OCI-LY3 (cell line): ENCODE data around the gene P2RX7.

Experiments
- H2AFZ ChIP-seq: fragments of 200-600, 300-600 bp; shearing (Covaris generic); 2 replicates; pipeline ENCODE4 v1.6.0; 2014; ENCODE audit warnings: antibody characterized with exemption, low read depth, low read length
- H3K27ac ChIP-seq: fragments of 200-600, 300-600 bp; sonication (generic); 2 replicates; pipeline ENCODE4 v1.5.1; 2014; ENCODE audit warnings: mild to moderate bottlenecking, low read length, moderate library complexity, mixed read lengths
- H3K27me3 ChIP-seq: fragments of 200-600, 300-600 bp; sonication (generic); 2 replicates; pipeline ENCODE4 v1.6.1; 2014; ENCODE audit warnings: low read depth, low read length, mixed read lengths
- H3K36me3 ChIP-seq: fragments of 200-600, 300-600 bp; sonication (generic); replicated peaks from 2 replicates; pipeline ENCODE3; 2014; ENCODE audit warnings: low read depth, low read length, mixed read lengths
- H3K4me1 ChIP-seq: fragments of 300-600, 200-600 bp; sonication (generic); 2 replicates; pipeline ENCODE4 v1.6.1; 2014; ENCODE audit warnings: low read length, mixed read lengths
- H3K4me2 ChIP-seq: fragments of 200-600, 300-600 bp; sonication (generic); 2 replicates; pipeline ENCODE4 v1.6.1; 2014; ENCODE audit warnings: low read length, mixed read lengths
- H3K4me3 ChIP-seq: fragments of 300-600, 200-600 bp; sonication (generic); 2 replicates; pipeline ENCODE4 v1.5.1; 2014; ENCODE audit warnings: antibody characterized with exemption, mild to moderate bottlenecking, low read length, moderate library complexity
- H3K79me2 ChIP-seq: fragments of 300-600, 200-600 bp; shearing (Covaris generic); 2 replicates; pipeline ENCODE4 v1.6.1; 2014; ENCODE audit warnings: mild to moderate bottlenecking, low read length, mixed read lengths
- H3K9ac ChIP-seq: fragments of 300-600, 200-600 bp; shearing (Covaris generic); 2 replicates; pipeline ENCODE4 v1.6.0; 2014; ENCODE audit warnings: mild to moderate bottlenecking, low read length, moderate library complexity
- H3K9me3 ChIP-seq: fragments of 200-600, 300-600 bp; shearing (Covaris generic); 2 replicates; pipeline ENCODE4 v1.6.1; 2014; ENCODE audit warnings: low read length, mixed read lengths; ENCODE audit not compliant: insufficient read depth
- H4K20me1 ChIP-seq: fragments of 200-600, 300-600 bp; sonication (generic); 2 replicates; pipeline ENCODE4 v1.6.1; 2016; ENCODE audit warnings: low read length, mixed read lengths; ENCODE audit not compliant: insufficient read depth
- CTCF ChIP-seq: fragments of 200-600, 300-600 bp; sonication (generic); IDR thresholded peaks from 2 replicates; pipeline ENCODE4 v1.5.1; 2014; ENCODE audit warnings: antibody characterized with exemption, low read length, low read depth
- EZH2phosphoT487 ChIP-seq: fragments of 200-600 bp; shearing (Covaris generic); IDR thresholded peaks from 2 replicates; pipeline ENCODE4 v1.6.1; 2018; ENCODE audit warnings: antibody characterized with exemption, mixed run types, low read depth

The P2RX7 gene

DNA sequence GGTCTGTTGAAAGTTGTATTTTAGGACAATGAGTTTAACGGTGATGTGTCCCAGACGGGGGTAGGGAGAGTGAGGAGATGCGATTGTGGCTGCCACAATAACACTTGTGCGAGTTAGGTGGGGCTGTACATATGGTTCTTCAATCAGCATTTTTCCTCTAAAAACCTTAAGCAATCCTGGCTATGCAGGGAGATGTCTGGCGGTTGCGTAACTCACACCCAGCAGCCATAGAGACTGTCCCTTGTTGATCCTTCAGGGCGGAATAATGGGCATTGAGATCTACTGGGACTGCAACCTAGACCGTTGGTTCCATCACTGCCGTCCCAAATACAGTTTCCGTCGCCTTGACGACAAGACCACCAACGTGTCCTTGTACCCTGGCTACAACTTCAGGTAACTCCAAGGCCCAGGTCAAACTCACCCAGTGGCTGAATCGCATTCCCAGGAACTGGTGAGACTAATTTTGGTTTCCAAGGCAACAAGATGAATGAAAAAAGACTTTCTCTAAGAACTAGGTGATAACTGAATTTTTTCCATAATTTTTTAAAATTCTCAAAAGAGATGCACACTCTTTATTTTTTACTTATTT, 34.6 kb downstream of the P2RX7 start:
- H3K27me3 ChIP-seq = 0 out of 2 replicates have a peak, but pooled peaks cover 7% of the 10 kb centered on the region
- H3K9me3 ChIP-seq = no peaks in the 10 kb centered on the region
- H3K79me2 ChIP-seq = no peaks in the 10 kb centered on the region
- no peak overlapping the region for H3K4me2 ChIP-seq
- H3K27ac ChIP-seq = no peak overlapping the region
- no peaks in the 10 kb centered on the region for H4K20me1 ChIP-seq
- no peak overlapping the region for H3K4me3 ChIP-seq
- H3K36me3 ChIP-seq = no peaks in the 10 kb centered on the region
- no peak overlapping the region for H2AFZ ChIP-seq
- H3K4me1 ChIP-seq = peaks cover 6% of the 10 kb centered on the region; the same call in 1 of the 2 replicates
- H3K9ac ChIP-seq = no peak overlapping the region
- TF ChIP-seq CTCF (no peak), EZH2phosphoT487 (no peak)

GRCh38 chr12:121167951-121168350, 35.3 kb downstream of the P2RX7 start:
- Histone ChIP-seq H3K27ac (no peak overlapping the region), H3K4me1 (peaks cover 6% of the 10 kb centered on the region; the same call in 1 of the 2 replicates), H3K4me3 (no peak overlapping the region), H3K9me3 (no peaks in the 10 kb centered on the region), H3K9ac (no peak overlapping the region), H3K79me2 (no peaks in the 10 kb centered on the region), H3K4me2 (no peak overlapping the region), H2AFZ (no peak overlapping the region), H3K36me3 (no peaks in the 10 kb centered on the region), H4K20me1 (no peaks in the 10 kb centered on the region), H3K27me3 (0 out of 2 replicates have a peak, but pooled peaks cover 7% of the 10 kb centered on the region)
- no peak for TF ChIP-seq CTCF
- TF ChIP-seq EZH2phosphoT487 = no peak

DNA sequence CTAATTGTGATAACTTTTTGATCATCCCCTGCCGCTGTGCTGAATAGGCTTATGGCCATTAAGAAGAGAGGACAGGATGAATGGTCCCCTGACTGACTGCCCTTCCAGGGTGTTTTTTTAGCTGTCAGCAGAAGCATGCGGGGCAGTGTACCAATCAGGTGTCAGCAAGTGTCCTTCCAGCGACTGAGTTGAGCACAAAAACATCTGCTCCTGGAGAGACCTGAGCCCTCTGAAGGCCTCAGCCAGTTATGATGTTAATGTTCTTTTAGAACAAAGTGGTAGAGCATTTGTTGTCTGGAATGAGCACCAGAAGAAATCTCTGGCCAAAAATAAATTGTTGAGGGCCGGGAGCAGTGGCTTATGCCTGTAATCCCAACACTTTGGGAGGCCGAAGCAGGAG, 37.5 kb downstream of the P2RX7 start:
- no peak for TF ChIP-seq EZH2phosphoT487
- no peak for TF ChIP-seq CTCF
- H3K27ac ChIP-seq = no peak overlapping the region
- no peak overlapping the region for H3K4me2 ChIP-seq
- no peaks in the 10 kb centered on the region for H3K36me3 ChIP-seq
- no peak overlapping the region for H3K4me3 ChIP-seq
- no peaks in the 10 kb centered on the region for H4K20me1 ChIP-seq
- H3K79me2 ChIP-seq = no peaks in the 10 kb centered on the region
- H3K27me3 ChIP-seq = 0 out of 2 replicates have a peak, but pooled peaks cover 7% of the 10 kb centered on the region
- H2AFZ ChIP-seq = no peak overlapping the region
- no peak overlapping the region for H3K9ac ChIP-seq
- H3K4me1 ChIP-seq = peaks cover 10% of the 10 kb centered on the region
- no peaks in the 10 kb centered on the region for H3K9me3 ChIP-seq

- Histone ChIP-seq H3K36me3 (no peaks in the 10 kb centered on the region), H3K4me3 (no peak overlapping the region), H4K20me1 (no peaks in the 10 kb centered on the region), H3K27ac (no peak overlapping the region), H3K4me2 (no peak overlapping the region), H3K9ac (no peak overlapping the region), H3K4me1 (peaks cover 15% of the 10 kb centered on the region), H3K9me3 (no peaks in the 10 kb centered on the region), H3K27me3 (0 out of 2 replicates have a peak, but pooled peaks cover 3% of the 10 kb centered on the region), H2AFZ (no peak overlapping the region), H3K79me2 (no peaks in the 10 kb centered on the region)
- no peak for TF ChIP-seq EZH2phosphoT487
- no peak for TF ChIP-seq CTCF
Observed at GRCh38 chr12:121170611-121171260, 38.1 kb downstream of the P2RX7 start.
